Stimulated activated CD4-positive, alpha-beta T cell treated with anti-CD3 and anti-CD28 coated beads, Interleukin-15, amount 100 ng/mL, for 1 hour (primary cell): ENCODE data around the gene LMAN2.
"Not testable (repeated sequence)": the region's sequence is repeated elsewhere in the genome, so short reads cannot be mapped to it uniquely, and the experiment has no call there.

Experiments
- DNase-seq, 2 donors: peaks; one replicate each; pipeline ENCODE4 v3.0.0-alpha.2; 2020; ENCODE audit warnings: low read depth in 1 of 2, low spot score in 1 of 2

LMAN2 gene

DNA sequence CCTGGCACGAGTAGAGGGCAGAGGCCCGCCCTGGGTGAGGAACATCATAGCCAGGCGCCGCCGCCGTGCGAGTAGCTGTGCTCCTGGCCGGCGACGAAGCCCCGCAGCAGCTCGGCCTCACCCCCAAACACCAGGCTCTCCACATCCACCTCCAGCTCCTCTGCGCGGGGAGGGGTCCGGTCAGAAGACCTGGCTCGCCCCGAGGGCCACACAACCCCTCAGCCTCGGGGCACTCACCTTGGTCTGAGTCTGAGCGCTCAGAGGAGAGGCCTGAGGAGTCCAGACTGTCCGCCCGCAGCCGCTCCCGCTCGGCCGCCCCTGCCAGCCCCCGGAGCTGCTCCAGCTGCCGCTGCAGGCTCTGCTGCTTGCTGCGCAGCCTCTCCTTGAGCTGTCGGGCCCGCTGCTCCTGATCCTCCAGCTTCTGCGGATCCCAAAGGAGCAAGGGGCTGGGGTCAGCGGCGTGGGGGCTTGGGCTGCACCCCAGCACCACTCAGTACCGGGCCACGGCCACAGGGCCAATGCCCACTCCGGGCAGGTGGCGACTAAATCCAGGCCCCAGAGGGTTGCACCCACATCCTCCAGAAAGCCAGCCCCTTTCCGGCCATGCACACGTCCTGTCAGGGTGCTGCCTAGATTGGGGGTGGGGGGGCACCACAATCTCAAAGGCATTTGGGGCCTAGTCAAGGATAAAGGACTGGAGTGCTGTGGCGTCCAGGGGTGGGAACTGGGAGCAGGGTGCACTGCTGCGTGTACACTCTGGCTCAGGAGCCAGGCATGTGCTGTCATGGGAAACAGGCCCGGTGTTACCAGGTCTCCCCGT lies 43.7 kb downstream of the LMAN2 start:
- no peak for DNase-seq

DNA sequence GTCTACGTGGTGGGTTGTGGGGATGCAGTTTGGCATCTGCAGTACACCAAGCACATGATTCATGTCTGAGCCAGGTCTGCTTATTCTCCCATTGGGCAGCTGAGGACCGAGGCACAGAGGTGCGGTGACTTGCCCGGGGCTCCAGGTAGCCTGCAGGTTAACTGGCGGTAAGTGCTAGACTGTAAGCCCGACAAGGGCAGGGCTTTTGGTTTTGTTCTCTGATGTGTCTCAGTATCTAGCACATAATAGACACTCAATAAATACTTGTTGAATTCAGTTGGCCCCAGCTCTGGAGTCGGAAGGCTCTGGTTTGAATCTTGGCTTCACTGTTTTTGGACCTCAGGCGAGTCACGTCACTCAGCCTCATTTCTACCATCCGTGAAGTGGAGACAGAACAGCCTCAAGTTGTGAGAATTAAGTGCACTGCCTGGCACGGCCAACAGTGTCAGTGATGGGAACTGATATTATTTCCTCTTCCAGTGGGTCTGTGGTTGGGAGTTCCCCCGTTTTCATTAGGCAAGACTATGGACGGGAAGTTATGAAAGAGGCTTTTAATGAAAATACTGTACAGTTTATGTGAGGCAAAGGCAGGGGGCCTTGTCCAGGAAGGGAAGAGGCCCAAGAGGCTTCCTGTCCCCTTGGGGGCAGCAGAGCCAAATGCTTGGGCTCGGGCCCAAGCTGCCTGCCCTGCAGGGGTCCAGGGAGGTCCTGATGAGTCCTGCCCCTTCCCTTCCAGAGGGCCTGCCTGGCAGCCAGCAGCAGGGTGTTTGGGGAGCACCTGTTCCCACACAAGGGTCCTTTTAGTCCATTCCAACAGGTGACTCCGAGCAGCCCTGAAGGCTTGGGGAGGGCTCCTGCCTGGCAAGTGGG lies 44.6 kb downstream of the LMAN2 start:
- no peak for DNase-seq

DNA sequence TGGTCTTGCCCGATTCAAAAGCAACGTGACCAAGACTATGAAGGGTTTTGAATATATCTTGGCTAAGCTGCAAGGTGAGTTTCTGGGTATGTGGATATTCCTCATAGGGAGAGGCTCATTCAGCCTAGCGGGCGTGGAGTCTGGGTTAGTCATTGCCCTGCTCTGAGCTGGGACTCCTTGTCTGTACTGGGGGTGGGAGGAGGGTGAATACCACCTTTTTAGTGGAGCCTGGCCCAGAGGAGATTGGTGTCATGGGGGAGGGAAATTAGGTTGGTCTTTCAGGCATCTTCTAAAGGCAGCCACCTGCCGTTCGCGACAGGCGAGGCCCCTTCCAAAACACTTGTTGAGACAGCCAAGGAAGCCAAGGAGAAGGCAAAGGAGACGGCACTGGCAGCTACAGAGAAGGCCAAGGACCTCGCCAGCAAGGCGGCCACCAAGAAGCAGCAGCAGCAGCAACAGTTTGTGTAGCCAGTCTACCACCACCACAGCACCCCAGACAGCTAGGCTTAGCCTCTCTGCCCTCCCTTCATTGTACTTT lies 45.3 kb downstream of the LMAN2 start:
- DNase-seq = not testable (repeated sequence)

GRCh38 chr5:177304392-177305119 lies 46.9 kb downstream of the LMAN2 start:
- no peak for DNase-seq

- DNase-seq = no peak
These were observed 47.5 kb downstream of the LMAN2 start for GRCh38 chr5:177303925-177304391.

GRCh38 chr5:177303121-177303924 lies 48.1 kb downstream of the LMAN2 start, which contains the start of the genes PRELID1 and RAB24:
Gene PRELID1, plus strand, starts transcription at chr5:177303799. Its CDS starts 187 bp downstream, at chr5:177303986.
Gene RAB24, minus strand, starts transcription at chr5:177303719. Its CDS starts 431 bp downstream, at chr5:177303288.
- DNase-seq = peak; percentile 81 to 90

GRCh38 chr5:177302354-177303110 lies 48.9 kb downstream of the LMAN2 start:
- no peak for DNase-seq

DNA sequence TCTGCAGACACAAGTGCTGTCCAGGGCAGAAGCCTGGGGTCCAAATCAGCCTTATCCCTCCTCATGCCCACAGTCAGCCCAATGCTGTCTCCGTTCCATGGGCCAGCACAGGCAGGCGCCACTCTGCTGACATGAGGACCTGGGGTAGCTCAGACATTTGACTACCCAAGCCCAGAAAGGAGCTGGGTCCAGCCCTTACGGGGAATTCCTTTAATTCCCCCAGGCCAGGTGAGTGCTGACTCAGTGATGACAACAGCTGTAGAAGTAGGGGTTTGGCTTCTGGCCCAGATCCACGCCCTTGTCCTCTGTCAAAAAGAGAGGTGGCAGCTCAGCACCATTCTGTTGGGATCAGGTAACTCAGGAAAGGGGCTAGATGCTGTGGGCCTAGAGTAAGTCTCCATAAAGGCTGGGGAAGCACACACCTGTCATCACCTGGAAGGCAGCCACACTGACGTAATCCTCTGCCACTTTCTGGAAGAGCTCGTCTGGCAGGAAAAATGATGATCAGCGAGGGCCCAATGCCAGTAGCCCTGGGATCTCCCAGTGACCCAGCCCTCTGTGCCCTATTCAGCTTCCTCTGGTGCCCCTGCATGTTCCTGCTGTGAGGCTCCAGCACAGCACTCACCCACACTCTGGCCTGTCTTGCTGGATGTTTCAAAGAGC lies 49.8 kb downstream of the LMAN2 start:
- DNase-seq = no peak

DNA sequence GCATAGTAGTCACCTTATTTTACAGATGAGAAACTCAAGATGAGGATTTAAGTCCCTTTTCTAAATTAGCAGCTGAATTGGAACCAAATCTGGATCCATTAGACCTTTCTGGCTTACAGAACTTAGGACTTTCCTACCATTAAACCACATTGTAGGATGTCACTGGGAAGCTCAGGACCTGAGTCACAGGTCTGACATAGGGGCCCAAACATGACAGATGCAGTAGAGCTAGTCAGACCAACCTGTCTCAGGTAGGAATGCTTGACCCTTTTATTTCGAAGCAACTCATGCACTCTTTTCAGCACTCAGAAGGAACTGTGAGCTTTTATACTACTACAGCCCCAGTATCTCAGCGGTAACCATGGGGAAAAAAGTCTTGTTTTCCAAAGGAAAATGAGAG lies 50.5 kb downstream of the LMAN2 start:
- no peak for DNase-seq

GRCh38 chr5:177300236-177300880 lies 51.1 kb downstream of the LMAN2 start:
- DNase-seq = no peak

- DNase-seq = no peak
These were observed 51.8 kb downstream of the LMAN2 start for GRCh38 chr5:177299697-177300096.

GRCh38 chr5:177297922-177298321 lies 53.5 kb downstream of the LMAN2 start:
- DNase-seq = no peak

- no peak for DNase-seq
These were observed 54.9 kb downstream of the LMAN2 start for GRCh38 chr5:177296581-177296980.

GRCh38 chr5:177295924-177296323 lies 55.5 kb downstream of the LMAN2 start:
- DNase-seq = no peak

DNA sequence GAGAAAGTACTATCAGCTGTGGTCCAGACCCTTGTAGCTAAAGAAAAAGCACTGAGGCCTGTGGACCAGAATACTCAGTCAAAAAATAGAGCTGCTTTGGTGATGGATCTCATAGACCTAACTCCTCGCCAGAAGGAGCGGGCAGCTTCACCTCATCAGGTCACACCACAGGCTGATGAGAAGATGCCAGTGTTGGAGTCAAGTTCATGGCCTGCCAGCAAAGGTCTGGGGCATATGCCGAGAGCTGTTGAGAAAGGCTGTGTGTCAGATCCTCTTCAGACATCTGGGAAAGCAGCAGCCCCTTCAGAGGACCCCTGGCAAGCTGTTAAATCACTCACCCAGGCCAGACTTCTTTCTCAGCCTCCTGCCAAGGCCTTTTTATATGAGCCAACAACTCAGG lies 56.8 kb downstream of the LMAN2 start:
- DNase-seq = no peak

- no peak for DNase-seq
These were observed 57.5 kb downstream of the LMAN2 start for GRCh38 chr5:177293819-177294581.

GRCh38 chr5:177291735-177292134 lies 59.7 kb downstream of the LMAN2 start:
- DNase-seq = no peak
